Cardiac fibroblast (primary cell): Measurements from ENCODE around the gene SNTG2.

Source experiments
- DNase-seq, 2 donors: peaks; one replicate each; pipeline versions ENCODE4 v3.0.0 to v3.0.0-alpha.2; 2010; ENCODE audit warnings: low read depth in 2 of 2
- H3K4me3 ChIP-seq, 2 donors: replicated peaks in 1 of 2; 1 replicate in 1 of 2; 2 replicates in 1 of 2; pipeline ENCODE4 v1.5.1; 2011; ENCODE audit warnings: low read depth in 2 of 2, low read length in 2 of 2, mild to moderate bottlenecking in 2 of 2, moderate library complexity in 1 of 2
- CTCF ChIP-seq: IDR thresholded peaks from one replicate; pipeline ENCODE4 v1.5.1; 2011; ENCODE audit warnings: low read depth, mild to moderate bottlenecking, low read length, inconsistent platforms

SNTG2 gene

GRCh38 chr2:926259-926793, 24.3 kb upstream of the SNTG2 start:
- H3K4me3 ChIP-seq = no peak overlapping the region
- no peak for DNase-seq
- no peak for TF ChIP-seq CTCF

GRCh38 chr2:926896-927295, 23.8 kb upstream of the SNTG2 start:
- DNase-seq = no peak
- no peak overlapping the region for H3K4me3 ChIP-seq
- TF ChIP-seq CTCF = no peak

- no peak overlapping the region for H3K4me3 ChIP-seq
- DNase-seq = no peak
- TF ChIP-seq CTCF = no peak
These were observed 21.5 kb upstream of the SNTG2 start for GRCh38 chr2:929011-929735.

GRCh38 chr2:929925-930324, 20.7 kb upstream of the SNTG2 start:
- no peak for DNase-seq
- TF ChIP-seq CTCF = no peak
- H3K4me3 ChIP-seq = no peak overlapping the region

GRCh38 chr2:930935-931334, 19.7 kb upstream of the SNTG2 start:
- TF ChIP-seq CTCF = no peak
- no peak overlapping the region for H3K4me3 ChIP-seq
- no peak for DNase-seq

GRCh38 chr2:932320-933115, 18.1 kb upstream of the SNTG2 start:
- H3K4me3 ChIP-seq = no peak overlapping the region
- no peak for DNase-seq
- no peak for TF ChIP-seq CTCF
